Astrocyte (in vitro differentiated cells and primary cell): Measurements from ENCODE around the gene GPR137. TPM values are rescaled to one million over a fixed set of nuclear protein-coding genes. Genes with fewer than 3 reads are reported as not detected.
"Not testable (repeated sequence)": the region's sequence is repeated elsewhere in the genome, so short reads cannot be mapped to it uniquely, and the experiment has no call there.

Source experiments
- DNase-seq: peaks from one replicate; pipeline ENCODE4 v3.0.0-alpha.2; 2010; ENCODE audit warnings: low read depth
- FAIRE-seq: peaks from 2 replicates; lab custom pipeline; 2011; peaks lifted over from hg19 to GRCh38; lab: Jason Lieb, UNC
- H2AFZ ChIP-seq: 2 replicates; pipeline ENCODE4 v1.6.0; 2012; ENCODE audit warnings: low read depth, low read length, inconsistent platforms
- H3K27ac ChIP-seq: 2 replicates; pipeline ENCODE4 v1.5.1; 2011; ENCODE audit warnings: low read depth, low read length, inconsistent platforms
- H3K27me3 ChIP-seq: 2 replicates; pipeline ENCODE4 v1.6.0; 2011; ENCODE audit warnings: low read length, inconsistent platforms; ENCODE audit not compliant: insufficient read depth
- H3K36me3 ChIP-seq: 2 replicates; pipeline ENCODE4 v1.5.1; 2011; ENCODE audit warnings: low read length, inconsistent platforms; ENCODE audit not compliant: insufficient read depth
- H3K4me1 ChIP-seq: 2 replicates; pipeline ENCODE4 v1.5.1; 2011; ENCODE audit warnings: low read length, inconsistent platforms; ENCODE audit not compliant: insufficient read depth
- H3K4me2 ChIP-seq: 2 replicates; pipeline ENCODE4 v1.6.0; 2012; ENCODE audit warnings: low read length, inconsistent platforms
- H3K4me3 ChIP-seq: 2 replicates; pipeline ENCODE4 v1.5.1; 2011; ENCODE audit warnings: low read depth, mild to moderate bottlenecking, low read length, inconsistent platforms; ENCODE audit not compliant: insufficient read depth
- H3K79me2 ChIP-seq: 2 replicates; pipeline ENCODE4 v1.6.0; 2012; ENCODE audit warnings: mild to moderate bottlenecking, low read length, inconsistent platforms; ENCODE audit not compliant: insufficient read depth
- H3K9ac ChIP-seq: 2 replicates; pipeline ENCODE4 v1.6.0; 2012; ENCODE audit warnings: mild to moderate bottlenecking, low read length, inconsistent platforms
- H3K9me3 ChIP-seq: 2 replicates; pipeline ENCODE4 v1.5.1; 2012; ENCODE audit warnings: low read depth, mild to moderate bottlenecking, low read length, inconsistent platforms; ENCODE audit not compliant: insufficient read depth
- H4K20me1 ChIP-seq: 2 replicates; pipeline ENCODE4 v1.6.0; 2012; ENCODE audit warnings: low read length, inconsistent platforms; ENCODE audit not compliant: insufficient read depth
- H3K27ac Mint-ChIP-seq: one replicate; pipeline ENCODE4 v1.8.0; 2021; ENCODE audit warnings: mild to moderate bottlenecking, mixed read lengths; ENCODE audit not compliant: unreplicated experiment
- H3K27me3 Mint-ChIP-seq: one replicate; pipeline ENCODE4 v1.8.0; 2021; ENCODE audit warnings: low read depth, mixed read lengths; ENCODE audit not compliant: unreplicated experiment
- H3K36me3 Mint-ChIP-seq: one replicate; pipeline ENCODE4 v1.8.0; 2021; ENCODE audit warnings: low read depth, mixed read lengths; ENCODE audit not compliant: unreplicated experiment
- H3K4me1 Mint-ChIP-seq: one replicate; pipeline ENCODE4 v1.8.0; 2021; ENCODE audit warnings: low read depth, mixed read lengths; ENCODE audit not compliant: unreplicated experiment
- H3K4me3 Mint-ChIP-seq: one replicate; pipeline ENCODE4 v1.8.0; 2021; ENCODE audit warnings: mild to moderate bottlenecking, moderate library complexity, mixed read lengths; ENCODE audit not compliant: unreplicated experiment
- H3K9me3 Mint-ChIP-seq: one replicate; pipeline ENCODE4 v1.8.0; 2021; ENCODE audit warnings: mild to moderate bottlenecking, mixed read lengths; ENCODE audit not compliant: unreplicated experiment
- CTCF ChIP-seq: IDR thresholded peaks from 2 replicates; pipeline ENCODE4 v1.5.1; 2011; ENCODE audit warnings: low read depth, mild to moderate bottlenecking, inconsistent platforms, low read length, moderate library complexity; ENCODE audit not compliant: insufficient read depth
- EZH2 ChIP-seq: IDR thresholded peaks from 2 replicates; pipeline ENCODE4 v1.6.1; 2012; ENCODE audit warnings: mild to moderate bottlenecking, low read length, inconsistent platforms; ENCODE audit not compliant: insufficient read depth
- total RNA-seq: library from RNA; stranded (reverse); gene quantifications from 2 replicates; pipeline ENCODE4 v1.2.1, GENCODE V29; 2021

The GPR137 gene
- total RNA-seq, 1 donor from 2014 or later = 46.8 TPM

- Histone ChIP-seq H3K27me3 (no peaks in the 10 kb centered on the region), H3K4me1 (peaks cover 37% of the 10 kb centered on the region), H3K36me3 (peaks cover 3% of the 10 kb centered on the region), H4K20me1 (peaks cover 28% of the 10 kb centered on the region), H3K4me3 (peak overlapping the region; percentile 96), H3K9me3 (no peaks in the 10 kb centered on the region), H3K27ac (peak overlapping the region; percentile 91), H3K79me2 (peaks cover 50% of the 10 kb centered on the region), H3K4me2 (peak overlapping the region; percentile 99), H3K9ac (peak overlapping the region; percentile 95), H2AFZ (no peak overlapping the region)
- Mint-ChIP-seq H3K27ac (peak overlapping the region; percentile 85), H3K27me3 (no peaks in the 10 kb centered on the region), H3K9me3 (no peaks in the 10 kb centered on the region), H3K4me3 (peak overlapping the region; percentile 95), H3K36me3 (peaks cover 9% of the 10 kb centered on the region), H3K4me1 (peaks cover 20% of the 10 kb centered on the region)
- TF ChIP-seq EZH2 (no peak), CTCF (no peak)
- DNase-seq (peak; percentile 91), FAIRE-seq (no peak)
These were observed 39.6 kb upstream of the GPR137 start for GRCh38 chr11:64245797-64246620.

- not testable (repeated sequence) for H3K9me3 ChIP-seq, H3K9me3 Mint-ChIP-seq, H3K36me3 ChIP-seq, DNase-seq, FAIRE-seq, H3K27me3 Mint-ChIP-seq, H3K27ac Mint-ChIP-seq, H3K27me3 ChIP-seq, H3K27ac ChIP-seq, H3K4me3 Mint-ChIP-seq, H2AFZ ChIP-seq, H3K36me3 Mint-ChIP-seq
- H3K4me1 ChIP-seq = peaks cover 37% of the 10 kb centered on the region
- H3K79me2 ChIP-seq = peaks cover 49% of the 10 kb centered on the region
- peaks cover 20% of the 10 kb centered on the region for H3K4me1 Mint-ChIP-seq
- H3K4me2 ChIP-seq = peak overlapping the region; percentile 99
- peaks cover 28% of the 10 kb centered on the region for H4K20me1 ChIP-seq
- H3K9ac ChIP-seq = peak overlapping the region; percentile 95
- H3K4me3 ChIP-seq = peak overlapping the region; percentile 96
These were observed 39.1 kb upstream of the GPR137 start for GRCh38 chr11:64246621-64246870.

GRCh38 chr11:64246871-64247728, 38.5 kb upstream of the GPR137 start, which contains the start of gene PPP1R14B:
TSS of gene PPP1R14B (minus strand) at chr11:64246943. CDS start at chr11:64246673, 270 bp downstream.
- H3K27me3 Mint-ChIP-seq = no peaks in the 10 kb centered on the region
- Histone ChIP-seq H3K4me2 (peak within 1 kb of the TSS; percentile 99), H3K79me2 (peaks cover 49% of the 10 kb centered on the region), H3K36me3 (peaks cover 3% of the 10 kb centered on the region), H2AFZ (peak within 1 kb of the TSS; percentile 61), H3K27ac (peak within 1 kb of the TSS; percentile 91), H3K27me3 (no peaks in the 10 kb centered on the region), H3K9me3 (no peaks in the 10 kb centered on the region), H3K4me3 (peak within 1 kb of the TSS; percentile 96), H3K9ac (peak within 1 kb of the TSS; percentile 95), H4K20me1 (peaks cover 28% of the 10 kb centered on the region), H3K4me1 (peaks cover 37% of the 10 kb centered on the region)
- H3K4me1 Mint-ChIP-seq = peaks cover 20% of the 10 kb centered on the region
- H3K4me3 Mint-ChIP-seq = peak within 1 kb of the TSS; percentile 95
- H3K36me3 Mint-ChIP-seq = peaks cover 9% of the 10 kb centered on the region
- H3K9me3 Mint-ChIP-seq = no peaks in the 10 kb centered on the region
- FAIRE-seq = no peak
- DNase-seq = peak; percentile 68
- no peak for TF ChIP-seq CTCF
- no peak for TF ChIP-seq EZH2
- H3K27ac Mint-ChIP-seq = peak within 1 kb of the TSS; percentile 85
